Suprapubic skin (tissue), 4 donors: ENCODE measurements around the gene MIPOL1. TPM values are rescaled to one million over a fixed set of nuclear protein-coding genes. Genes with fewer than 3 reads are reported as not detected.

Source experiments
- DNase-seq, 2 donors: peaks; one replicate each; pipeline ENCODE4 v3.0.0-alpha.2; 2019; ENCODE audit warnings: low spot score in 2 of 2
- H3K27ac ChIP-seq: fragments of 200-600 bp; sonication (generic); one replicate; pipeline ENCODE4 v1.5.1; 2019
- H3K27me3 ChIP-seq: fragments of 200-600 bp; sonication (generic); one replicate; pipeline ENCODE4 v1.5.1; 2019
- H3K36me3 ChIP-seq: fragments of 200-600 bp; sonication (generic); one replicate; pipeline ENCODE4 v1.5.1; 2019
- H3K4me1 ChIP-seq: fragments of 200-600 bp; sonication (generic); one replicate; pipeline ENCODE4 v1.5.1; 2019
- H3K4me3 ChIP-seq: fragments of 200-600 bp; sonication (generic); one replicate; pipeline ENCODE4 v1.5.1; 2019; ENCODE audit warnings: mild to moderate bottlenecking
- H3K9me3 ChIP-seq: fragments of 200-600 bp; sonication (generic); one replicate; pipeline ENCODE4 v1.5.1; 2019
- EP300 ChIP-seq: sonication (generic); formaldehyde crosslinking; IDR thresholded peaks from one replicate; pipeline ENCODE4 v1.6.1; 2017; ENCODE audit warnings: antibody characterized with exemption
- POLR2A ChIP-seq, 2 donors: fragments of 450-650 bp; IDR thresholded peaks; one replicate each; pipeline ENCODE4 v1.6.1; 2017; ENCODE audit warnings: antibody characterized with exemption in 2 of 2, mild to moderate bottlenecking in 2 of 2, moderate library complexity in 2 of 2
- POLR2AphosphoS5 ChIP-seq, 3 donors: sonication (generic); formaldehyde crosslinking; IDR thresholded peaks; one replicate each; pipeline ENCODE4 v1.6.1; 2017; ENCODE audit warnings: antibody characterized with exemption in 3 of 3
- WGBS: methylation state at CpG from one replicate; pipeline ENCODE4 v1.1.5; 2018; 5-methylcytosine and 5-hydroxymethylcytosine counted together
- total RNA-seq, 4 donors: library from RNA; depleted of rRNA; stranded (reverse); fragments of >200 nt; gene quantifications; one replicate each; pipeline ENCODE4 v1.1.0, GENCODE V29; 2016
- TF ChIP-seq, protein P1 (sequence below), 2 donors: fragments of 200-600 bp in 1 of 2; fragments of 450-650 bp in 1 of 2; sonication (generic) in 1 of 2; IDR thresholded peaks; one replicate each; pipeline ENCODE4 v1.5.1; 2016 to 2019; ENCODE audit warnings: antibody characterized with exemption in 2 of 2, mild to moderate bottlenecking in 1 of 2, moderate library complexity in 1 of 2

The MIPOL1 gene
- total RNA-seq, 4 donors from 2014 or later = 3.5 to 12.7 (median 7.6) TPM

DNA sequence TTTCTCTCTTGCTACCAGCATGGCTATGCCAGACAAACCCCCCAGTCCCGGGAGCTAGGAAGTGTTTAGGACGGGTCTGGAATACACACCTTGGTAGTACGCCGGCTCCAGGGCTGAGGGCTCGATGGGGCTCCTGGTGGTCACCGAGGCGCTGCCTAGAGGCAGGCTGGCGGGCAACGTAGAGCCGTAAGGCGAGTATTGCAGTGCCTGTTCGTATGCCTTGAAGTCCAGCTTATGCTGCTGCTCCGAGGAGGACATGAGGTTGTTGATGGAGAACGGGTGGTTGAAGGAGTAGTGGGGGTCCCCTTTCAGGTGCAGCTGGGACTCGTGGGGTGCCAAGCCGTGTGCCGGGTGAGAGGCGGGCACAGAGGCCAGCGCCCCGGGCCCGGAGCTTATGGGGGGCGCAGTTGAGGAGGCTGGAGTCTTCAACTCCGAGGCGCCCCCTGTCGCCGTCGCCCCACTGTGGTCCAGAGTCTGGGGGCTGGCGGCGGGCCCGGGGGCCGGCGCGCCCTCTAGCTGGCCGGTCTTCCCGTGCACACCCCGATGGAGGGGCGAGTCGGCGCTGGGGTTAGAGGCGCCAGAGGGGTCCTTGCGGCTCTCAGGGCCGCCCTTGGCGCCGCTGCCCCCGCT is 393.7 kb downstream of the MIPOL1 start:
- peaks cover 96% of the 10 kb centered on the region for H3K27me3 ChIP-seq
- no peak for DNase-seq
- H3K27ac ChIP-seq = no peak overlapping the region
- H3K36me3 ChIP-seq = no peaks in the 10 kb centered on the region
- no peaks in the 10 kb centered on the region for H3K9me3 ChIP-seq
- peaks cover 47% of the 10 kb centered on the region for H3K4me1 ChIP-seq
- 8% methylated on average over 30 of the region's 45 CpGs for WGBS
- TF ChIP-seq EP300 (no peak), POLR2AphosphoS5 (IDR thresholded peaks at IDR 0.05) (no peak), POLR2A (IDR thresholded peaks at IDR 0.05) (no peak)
- TF ChIP-seq, protein P1, sequence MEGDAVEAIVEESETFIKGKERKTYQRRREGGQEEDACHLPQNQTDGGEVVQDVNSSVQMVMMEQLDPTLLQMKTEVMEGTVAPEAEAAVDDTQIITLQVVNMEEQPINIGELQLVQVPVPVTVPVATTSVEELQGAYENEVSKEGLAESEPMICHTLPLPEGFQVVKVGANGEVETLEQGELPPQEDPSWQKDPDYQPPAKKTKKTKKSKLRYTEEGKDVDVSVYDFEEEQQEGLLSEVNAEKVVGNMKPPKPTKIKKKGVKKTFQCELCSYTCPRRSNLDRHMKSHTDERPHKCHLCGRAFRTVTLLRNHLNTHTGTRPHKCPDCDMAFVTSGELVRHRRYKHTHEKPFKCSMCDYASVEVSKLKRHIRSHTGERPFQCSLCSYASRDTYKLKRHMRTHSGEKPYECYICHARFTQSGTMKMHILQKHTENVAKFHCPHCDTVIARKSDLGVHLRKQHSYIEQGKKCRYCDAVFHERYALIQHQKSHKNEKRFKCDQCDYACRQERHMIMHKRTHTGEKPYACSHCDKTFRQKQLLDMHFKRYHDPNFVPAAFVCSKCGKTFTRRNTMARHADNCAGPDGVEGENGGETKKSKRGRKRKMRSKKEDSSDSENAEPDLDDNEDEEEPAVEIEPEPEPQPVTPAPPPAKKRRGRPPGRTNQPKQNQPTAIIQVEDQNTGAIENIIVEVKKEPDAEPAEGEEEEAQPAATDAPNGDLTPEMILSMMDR (IDR thresholded peaks at IDR 0.05) = no peak
- peak overlapping the region; percentile 4 for H3K4me3 ChIP-seq

DNA sequence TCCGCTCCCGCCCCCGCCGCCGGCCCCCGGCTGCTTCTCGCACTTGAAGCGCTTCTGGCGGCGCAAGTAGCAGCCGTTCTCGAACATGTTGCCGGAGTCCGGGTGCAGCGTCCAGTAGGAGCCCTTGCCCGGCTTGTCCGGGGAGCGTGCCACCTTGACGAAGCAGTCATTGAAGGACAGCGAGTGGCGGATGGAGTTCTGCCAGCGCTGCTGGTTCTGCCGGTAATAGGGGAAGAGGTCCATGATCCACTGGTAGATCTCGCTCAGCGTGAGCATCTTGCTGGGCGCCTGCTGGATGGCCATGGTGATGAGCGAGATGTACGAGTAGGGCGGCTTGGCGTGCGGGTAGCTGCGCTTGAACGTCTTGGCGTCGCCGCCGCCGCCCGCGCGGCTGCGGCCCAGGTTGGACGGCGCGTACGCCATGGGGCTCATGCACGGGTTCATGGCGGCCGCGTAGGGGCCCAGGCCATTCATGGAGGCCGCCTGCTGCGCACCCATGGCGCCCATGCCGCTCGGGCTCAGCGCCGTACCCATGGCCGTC is 394.3 kb downstream of the MIPOL1 start:
- H3K9me3 ChIP-seq = no peaks in the 10 kb centered on the region
- peaks cover 47% of the 10 kb centered on the region for H3K4me1 ChIP-seq
- 5% methylated on average over 18 of the region's 58 CpGs for WGBS
- H3K27ac ChIP-seq = no peak overlapping the region
- peaks cover 96% of the 10 kb centered on the region for H3K27me3 ChIP-seq
- H3K36me3 ChIP-seq = no peaks in the 10 kb centered on the region
- H3K4me3 ChIP-seq = peak overlapping the region; percentile 4
- TF ChIP-seq POLR2A (IDR thresholded peaks at IDR 0.05) = no peak
- no peak for TF ChIP-seq EP300
- no peak for TF ChIP-seq POLR2AphosphoS5 (IDR thresholded peaks at IDR 0.05)
- TF ChIP-seq, protein P1 (IDR thresholded peaks at IDR 0.05) = no peak
- no peak for DNase-seq

DNA sequence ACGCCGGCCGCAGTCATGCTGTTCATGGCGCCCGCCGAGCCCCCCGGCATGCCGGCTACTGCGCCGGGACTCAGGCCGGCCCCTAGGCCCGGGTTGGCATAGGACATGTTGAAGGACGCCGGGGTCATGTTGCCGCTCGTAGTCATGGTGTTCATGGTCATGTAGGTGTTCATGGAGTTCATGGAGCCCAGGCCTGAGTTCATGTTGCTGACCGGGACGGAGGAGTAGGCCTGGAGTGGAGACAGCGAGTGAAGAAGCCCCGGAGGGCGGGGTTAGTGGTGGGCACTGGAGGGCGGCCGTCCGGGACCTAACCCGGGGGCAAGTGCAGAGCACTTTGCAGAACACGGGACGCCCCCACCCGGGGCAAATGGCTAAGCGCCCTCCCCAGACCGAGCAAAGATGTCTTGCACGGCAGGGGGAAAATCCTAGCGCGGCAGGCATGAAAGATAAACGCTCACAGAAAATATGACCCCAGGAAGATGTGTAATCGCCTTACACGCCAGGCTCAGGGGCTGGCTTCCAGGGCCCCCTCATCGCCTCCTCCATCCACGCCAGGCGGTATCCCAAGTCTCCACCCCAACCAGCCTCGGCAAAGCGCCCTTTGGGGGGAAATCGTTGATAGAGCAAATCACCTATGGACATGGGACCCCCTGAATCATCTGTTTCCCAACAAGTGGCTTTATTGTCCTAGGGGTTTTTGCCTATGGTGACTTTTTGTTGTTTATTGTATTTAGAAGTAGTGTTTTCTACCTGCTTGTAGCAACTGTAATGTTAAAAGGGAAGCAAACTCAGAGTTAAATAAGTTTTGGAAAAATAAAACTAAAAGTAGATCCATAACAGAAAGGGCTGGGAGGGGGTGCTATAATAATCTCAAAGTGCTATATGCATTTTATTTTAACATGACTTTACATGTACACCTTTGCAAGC is 395.0 kb downstream of the MIPOL1 start:
- no peaks in the 10 kb centered on the region for H3K9me3 ChIP-seq
- H3K27ac ChIP-seq = no peak overlapping the region
- peaks cover 96% of the 10 kb centered on the region for H3K27me3 ChIP-seq
- no peak for DNase-seq
- no peaks in the 10 kb centered on the region for H3K36me3 ChIP-seq
- WGBS = 18% methylated on average over 37 of the region's 42 CpGs
- H3K4me3 ChIP-seq = no peak overlapping the region
- H3K4me1 ChIP-seq = peaks cover 46% of the 10 kb centered on the region
- TF ChIP-seq POLR2A (IDR thresholded peaks at IDR 0.05) (no peak), EP300 (no peak)
- TF ChIP-seq, protein P1 (IDR thresholded peaks at IDR 0.05) = no peak

DNA sequence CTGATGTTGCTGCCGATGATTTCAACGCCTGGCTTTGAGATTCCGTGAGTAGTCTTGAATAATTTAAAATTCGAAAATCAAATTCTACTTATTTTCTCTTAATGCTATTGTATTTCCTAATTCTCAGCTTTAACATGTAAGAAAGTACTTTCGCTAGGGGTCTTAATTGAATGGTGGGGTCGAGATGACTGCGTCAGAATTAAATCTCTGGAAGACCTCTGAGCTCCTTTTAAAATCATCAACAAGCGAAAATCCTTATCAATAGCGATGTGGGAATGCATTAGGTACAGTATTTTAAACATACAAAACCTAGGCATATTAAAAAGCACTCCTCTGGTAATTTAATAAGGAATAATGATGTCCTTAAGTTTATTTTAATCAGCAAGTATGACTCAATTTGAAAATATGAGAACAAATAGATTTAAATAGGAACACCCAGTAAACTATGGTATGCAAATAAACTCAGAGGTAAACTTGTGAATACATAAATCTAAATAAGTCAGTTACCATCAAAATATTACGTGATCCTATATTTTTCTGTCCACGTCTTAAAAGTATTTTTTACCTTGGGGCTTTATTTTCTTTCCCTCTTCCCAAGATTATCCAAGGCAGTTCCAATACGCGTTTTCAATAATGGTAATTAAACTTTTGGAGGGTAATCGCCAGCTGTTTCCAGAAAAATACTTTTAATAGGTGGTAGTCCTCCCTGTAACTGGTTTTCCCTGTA is 395.9 kb downstream of the MIPOL1 start:
- TF ChIP-seq EP300 (no peak), POLR2A (IDR thresholded peaks at IDR 0.05) (no peak), POLR2AphosphoS5 (IDR thresholded peaks at IDR 0.05) (no peak)
- TF ChIP-seq, protein P1 (IDR thresholded peaks at IDR 0.05) = no peak
- peaks cover 47% of the 10 kb centered on the region for H3K4me1 ChIP-seq
- 20% methylated on average over 14 of the region's 14 CpGs for WGBS
- H3K27ac ChIP-seq = no peak overlapping the region
- H3K9me3 ChIP-seq = no peaks in the 10 kb centered on the region
- peak overlapping the region; percentile 52 for H3K4me3 ChIP-seq
- H3K27me3 ChIP-seq = peaks cover 96% of the 10 kb centered on the region
- H3K36me3 ChIP-seq = no peaks in the 10 kb centered on the region
- no peak for DNase-seq
